Neuronal stem cell (in vitro differentiated cells): Measurements from ENCODE around the gene RCAN1.

Experiments
- DNase-seq: peaks from one replicate; pipeline ENCODE4 v3.0.0-alpha.2; 2013; ENCODE audit warnings: low spot score
- H2AFZ ChIP-seq: one replicate; pipeline ENCODE4 v1.6.1; 2013; ENCODE audit warnings: mild to moderate bottlenecking, low read length, inconsistent platforms
- H2AK5ac ChIP-seq: 2 replicates; pipeline ENCODE4 v1.6.1; 2013; ENCODE audit warnings: low read depth, mild to moderate bottlenecking, inconsistent platforms, low read length, moderate library complexity, mixed read lengths
- H2BK120ac ChIP-seq: 2 replicates; pipeline ENCODE4 v1.6.1; 2013; ENCODE audit warnings: low read depth, mild to moderate bottlenecking, inconsistent platforms, low read length, moderate library complexity, mixed read lengths
- H2BK12ac ChIP-seq: one replicate; pipeline ENCODE4 v1.6.1; 2013; ENCODE audit warnings: low read length, inconsistent platforms
- H2BK15ac ChIP-seq: 2 replicates; pipeline ENCODE4 v1.6.1; 2013; ENCODE audit warnings: mild to moderate bottlenecking, low read length, inconsistent platforms, mixed read lengths
- H2BK5ac ChIP-seq: one replicate; pipeline ENCODE4 v1.6.1; 2013; ENCODE audit warnings: inconsistent platforms, mild to moderate bottlenecking, low read length, moderate library complexity
- H3K14ac ChIP-seq: one replicate; pipeline ENCODE4 v1.6.1; 2013; ENCODE audit warnings: low read length, inconsistent platforms
- H3K18ac ChIP-seq: 2 replicates; pipeline ENCODE4 v1.6.1; 2013; ENCODE audit warnings: low read length, inconsistent platforms
- H3K23ac ChIP-seq: 2 replicates; pipeline ENCODE4 v1.6.1; 2013; ENCODE audit warnings: low read depth, mild to moderate bottlenecking, mixed read lengths, low read length, inconsistent platforms; ENCODE audit not compliant: poor library complexity
- H3K27ac ChIP-seq: replicated peaks from 3 replicates; pipeline ENCODE4 v1.5.1; 2013; ENCODE audit warnings: low read length, inconsistent platforms
- H3K27me3 ChIP-seq, 3 experiments: 2 replicates each; pipeline ENCODE4 v1.6.1; 2013; ENCODE audit warnings: low read length in 3 of 3, mild to moderate bottlenecking in 2 of 3, inconsistent platforms in 1 of 3, low read depth in 1 of 3, mixed read lengths in 1 of 3, moderate library complexity in 1 of 3; ENCODE audit not compliant: control insufficient read depth in 3 of 3, insufficient read depth in 3 of 3
- H3K36me3 ChIP-seq, 2 donors: replicated peaks in 1 of 2; 2 replicates each; pipeline ENCODE4 v1.6.1; 2013; ENCODE audit warnings: low read length in 2 of 2; ENCODE audit not compliant: control insufficient read depth in 2 of 2, insufficient read depth in 2 of 2
- H3K4ac ChIP-seq: 2 replicates; pipeline ENCODE4 v1.6.1; 2013; ENCODE audit warnings: inconsistent platforms, mild to moderate bottlenecking, low read length, moderate library complexity
- H3K4me1 ChIP-seq, 2 donors: 1 replicate in 1 of 2; 2 replicates in 1 of 2; pipeline ENCODE4 v1.6.1; 2013; ENCODE audit warnings: low read length in 2 of 2, low read depth in 1 of 2; ENCODE audit not compliant: control insufficient read depth in 2 of 2, insufficient read depth in 1 of 2
- H3K4me2 ChIP-seq: one replicate; pipeline ENCODE4 v1.6.1; 2013; ENCODE audit warnings: mild to moderate bottlenecking, low read length, inconsistent platforms; ENCODE audit not compliant: insufficient read depth, poor library complexity, severe bottlenecking
- H3K4me3 ChIP-seq, 2 donors: 2 replicates each; pipeline ENCODE4 v1.5.1; 2013; ENCODE audit warnings: low read length in 2 of 2, mild to moderate bottlenecking in 2 of 2, inconsistent platforms in 1 of 2, moderate library complexity in 1 of 2
- H3K79me1 ChIP-seq: one replicate; pipeline ENCODE4 v1.6.1; 2013; ENCODE audit warnings: low read depth, mild to moderate bottlenecking, inconsistent platforms, low read length, moderate library complexity
- H3K9ac ChIP-seq: one replicate; pipeline ENCODE4 v1.6.1; 2013; ENCODE audit warnings: mild to moderate bottlenecking, low read depth, low read length, inconsistent platforms; ENCODE audit not compliant: poor library complexity
- H3K9me3 ChIP-seq, 2 donors: replicated peaks in 1 of 2; 2 replicates each; pipeline versions ENCODE3 to v1.6.1; 2013; ENCODE audit warnings: low read length in 2 of 2, mild to moderate bottlenecking in 2 of 2, inconsistent platforms in 1 of 2, low read depth in 1 of 2, mixed read lengths in 1 of 2, moderate library complexity in 1 of 2; ENCODE audit not compliant: control insufficient read depth in 2 of 2, insufficient read depth in 1 of 2
- H4K8ac ChIP-seq: one replicate; pipeline ENCODE4 v1.6.1; 2013; ENCODE audit warnings: low read depth, mild to moderate bottlenecking, inconsistent platforms, low read length, moderate library complexity
- H4K91ac ChIP-seq: one replicate; pipeline ENCODE4 v1.6.1; 2013; ENCODE audit warnings: low read length, low read depth, mild to moderate bottlenecking, inconsistent platforms; ENCODE audit not compliant: poor library complexity
- WGBS, 2 donors: extraction: QIAGEN DNeasy Blood & Tissue Kit; methylation state at CpG; one replicate each; pipeline ENCODE4 v1.1.7; 2013; ENCODE audit warnings: missing lambda C conversion rate in 2 of 2, mixed read lengths in 1 of 2; ENCODE audit not compliant: insufficient read length in 2 of 2, insufficient replicate concordance in 1 of 2; ENCODE audit errors: extremely low coverage in 2 of 2; 5-methylcytosine and 5-hydroxymethylcytosine counted together

Gene RCAN1

DNA sequence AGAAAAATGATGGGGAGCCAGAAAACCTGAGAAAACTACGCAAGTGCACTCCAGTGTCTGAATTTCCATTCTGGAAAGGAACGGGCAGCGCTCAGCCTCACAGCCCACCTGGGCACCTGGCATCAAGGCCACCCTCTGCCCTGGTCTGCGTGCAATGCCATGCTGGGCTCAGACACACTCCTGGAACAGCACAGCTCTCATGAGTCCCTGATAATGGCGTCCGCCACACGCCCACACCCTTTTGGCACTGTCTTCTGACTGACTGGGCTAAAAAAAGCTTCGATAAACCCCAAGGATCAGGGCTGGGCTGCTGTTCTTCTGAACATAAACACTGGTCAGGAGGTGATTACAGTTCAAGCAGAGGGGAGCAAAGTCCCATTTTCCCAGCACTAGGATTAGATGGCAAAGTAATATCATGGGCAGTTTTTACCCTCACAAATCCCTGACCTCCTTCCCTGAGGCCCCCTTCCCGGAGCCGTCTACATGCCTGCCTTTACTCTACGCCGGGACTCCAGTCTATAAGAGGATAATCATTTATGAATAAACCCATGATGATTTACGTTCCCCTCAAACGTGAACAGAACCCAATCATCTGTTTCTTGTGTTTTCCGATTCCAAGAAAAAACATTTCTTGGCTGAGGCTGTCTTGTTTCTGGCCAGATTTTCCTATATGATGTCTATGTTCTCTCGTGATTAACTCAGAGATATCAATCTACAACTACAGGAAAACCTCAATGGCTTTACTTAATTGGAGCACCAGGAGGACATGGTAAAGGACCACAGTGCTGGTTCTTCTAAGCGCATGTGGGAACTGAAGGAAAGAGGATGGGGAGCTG lies 22.6 kb downstream of the RCAN1 start:
- H2BK15ac ChIP-seq, result no peak overlapping the region
- no peak overlapping the region for H4K91ac ChIP-seq
- no peak overlapping the region for H2AK5ac ChIP-seq
- no peaks in the 10 kb centered on the region for H3K79me1 ChIP-seq
- no peak overlapping the region for H2BK12ac ChIP-seq
- no peak for DNase-seq
- H3K4me3 ChIP-seq, result no peak overlapping the region
- no CpG with 5 or more reads among the region's 17 CpGs for WGBS, 2 donors
- H3K9me3 ChIP-seq, result no peaks in the 10 kb centered on the region
- no peak overlapping the region for H3K9ac ChIP-seq
- no peak overlapping the region for H2BK5ac ChIP-seq
- H3K14ac ChIP-seq, result no peak overlapping the region
- H3K27me3 ChIP-seq, result no peaks in the 10 kb centered on the region
- peak overlapping the region; percentile 38 for H3K23ac ChIP-seq
- no peak overlapping the region for H4K8ac ChIP-seq
- H2BK120ac ChIP-seq, result no peak overlapping the region
- no peak overlapping the region for H3K27ac ChIP-seq
- H3K4me1 ChIP-seq, result no peaks in the 10 kb centered on the region
- no peak overlapping the region for H3K4ac ChIP-seq
- no peak overlapping the region for H2AFZ ChIP-seq
- H3K4me2 ChIP-seq, result no peak overlapping the region
- peak overlapping the region; percentile 67 for H3K18ac ChIP-seq
- no peaks in the 10 kb centered on the region for H3K36me3 ChIP-seq

DNA sequence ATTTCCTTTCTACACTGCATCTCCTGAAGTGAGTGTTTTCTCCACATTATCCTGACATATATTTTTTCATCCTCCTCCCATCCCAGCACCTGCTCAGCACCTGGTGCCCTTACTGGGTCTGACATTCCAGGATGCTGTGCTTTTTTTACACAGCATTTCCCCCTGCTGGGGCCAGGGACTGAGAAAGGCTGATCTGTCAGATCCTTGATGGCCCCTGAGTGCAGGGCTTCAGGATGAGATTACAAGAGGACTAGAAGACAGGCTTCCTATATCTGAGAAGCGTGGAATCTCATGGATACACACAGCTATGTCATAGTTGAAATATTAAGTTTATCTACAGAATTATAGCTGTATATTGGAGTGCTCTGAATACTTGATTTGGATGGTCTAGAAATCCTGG lies 24.4 kb downstream of the RCAN1 start:
- no CpG with 5 or more reads among the region's 1 CpG for WGBS, 2 donors
- no peak overlapping the region for H2AK5ac ChIP-seq
- H3K23ac ChIP-seq, result no peak overlapping the region
- H3K4me2 ChIP-seq, result no peak overlapping the region
- no peak for DNase-seq
- H3K27me3 ChIP-seq, result no peaks in the 10 kb centered on the region
- no peak overlapping the region for H2BK5ac ChIP-seq
- no peak overlapping the region for H4K8ac ChIP-seq
- H3K9ac ChIP-seq, result no peak overlapping the region
- H2BK15ac ChIP-seq, result no peak overlapping the region
- no peak overlapping the region for H3K18ac ChIP-seq
- H3K27ac ChIP-seq, result no peak overlapping the region
- no peaks in the 10 kb centered on the region for H3K9me3 ChIP-seq
- no peak overlapping the region for H2BK120ac ChIP-seq
- no peak overlapping the region for H2AFZ ChIP-seq
- H4K91ac ChIP-seq, result no peak overlapping the region
- no peak overlapping the region for H2BK12ac ChIP-seq
- H3K4ac ChIP-seq, result no peak overlapping the region
- H3K79me1 ChIP-seq, result no peaks in the 10 kb centered on the region
- no peaks in the 10 kb centered on the region for H3K4me1 ChIP-seq
- H3K4me3 ChIP-seq, result no peak overlapping the region
- no peak overlapping the region for H3K14ac ChIP-seq
- H3K36me3 ChIP-seq, result no peaks in the 10 kb centered on the region

DNA sequence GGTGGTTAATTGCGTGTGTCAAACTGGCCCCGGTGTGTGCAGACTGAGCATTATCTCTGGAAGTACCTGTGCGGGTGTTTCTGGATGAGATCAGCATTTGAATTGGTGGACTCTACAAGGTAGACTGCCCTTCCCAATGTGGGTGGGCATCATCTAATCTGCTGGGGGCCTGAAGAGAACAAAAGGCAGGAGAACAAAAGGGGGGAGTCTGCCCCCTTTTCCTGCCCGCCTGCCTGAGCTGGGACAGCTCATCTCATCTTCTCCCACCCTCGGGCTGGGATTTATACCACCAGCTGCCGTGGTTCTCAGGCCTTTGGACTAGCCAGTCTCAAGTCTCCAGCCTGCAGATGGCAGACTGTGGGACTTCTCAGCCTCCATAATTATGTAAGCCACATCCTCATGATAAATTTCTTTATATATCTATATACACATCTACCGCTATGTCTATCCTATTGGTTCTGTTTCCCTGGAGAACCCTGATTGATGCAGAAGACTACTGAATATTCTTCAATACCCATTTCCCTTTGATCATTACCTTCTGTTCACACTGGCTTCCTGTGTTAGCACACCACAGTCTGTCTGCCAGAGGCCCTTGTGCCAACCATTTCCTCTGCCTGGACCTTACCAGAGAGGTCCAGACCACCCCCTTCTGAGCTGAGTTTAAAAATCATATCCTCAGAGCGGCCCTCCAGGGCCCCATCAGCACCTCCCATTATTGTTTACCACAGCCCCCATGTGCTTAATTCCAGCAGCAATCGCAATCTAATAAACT lies 25.2 kb downstream of the RCAN1 start:
- Histone ChIP-seq H3K23ac (no peak overlapping the region), H2BK120ac (no peak overlapping the region), H3K36me3 (no peaks in the 10 kb centered on the region), H3K79me1 (no peaks in the 10 kb centered on the region), H3K4me3 (no peak overlapping the region), H2AK5ac (no peak overlapping the region), H3K9ac (no peak overlapping the region), H3K9me3 (no peaks in the 10 kb centered on the region), H3K18ac (no peak overlapping the region), H3K27me3 (no peaks in the 10 kb centered on the region), H3K4me1 (no peaks in the 10 kb centered on the region), H2BK12ac (no peak overlapping the region), H2AFZ (no peak overlapping the region), H2BK5ac (no peak overlapping the region), H2BK15ac (no peak overlapping the region), H4K8ac (no peak overlapping the region), H3K14ac (no peak overlapping the region), H4K91ac (no peak overlapping the region), H3K4ac (no peak overlapping the region), H3K4me2 (no peak overlapping the region), H3K27ac (no peak overlapping the region)
- DNase-seq, result no peak
- no CpG with 5 or more reads among the region's 9 CpGs for WGBS, 2 donors

DNA sequence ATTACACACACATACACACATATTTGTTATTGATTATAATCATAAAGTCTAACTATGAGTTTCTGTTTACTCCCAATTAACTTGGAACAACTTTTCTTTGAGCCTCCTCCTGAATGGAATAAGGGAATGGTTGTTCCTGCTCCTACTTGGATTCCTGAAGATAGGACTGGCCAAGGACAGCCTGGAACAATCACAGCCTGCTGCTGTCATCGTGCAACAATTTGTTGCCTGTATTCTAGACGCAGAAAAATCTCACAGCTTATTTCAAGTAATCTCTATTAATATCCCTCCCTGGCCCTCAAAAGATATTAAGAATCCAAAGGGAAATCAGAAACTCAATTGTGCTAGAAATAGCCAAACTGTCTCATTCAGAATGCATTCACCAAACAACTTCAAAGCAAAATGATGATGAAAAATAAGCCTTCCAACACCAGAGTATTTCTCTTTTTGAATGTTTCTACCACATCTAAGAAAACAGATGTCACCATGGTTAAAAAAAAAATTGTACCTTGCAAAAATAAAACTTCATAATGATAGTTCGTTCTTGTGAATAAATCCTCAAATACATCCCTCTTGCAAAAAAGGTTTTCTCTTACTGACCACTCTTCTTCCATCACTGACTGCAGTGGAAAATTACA lies 30.9 kb downstream of the RCAN1 start:
- Histone ChIP-seq H2BK15ac (no peak overlapping the region), H2BK5ac (no peak overlapping the region), H3K79me1 (no peaks in the 10 kb centered on the region), H2AK5ac (no peak overlapping the region), H3K4me1 (peaks cover 0 to 5% of the 10 kb centered on the region in 2 donors), H2BK12ac (no peak overlapping the region), H2AFZ (no peak overlapping the region), H3K36me3 (no peaks in the 10 kb centered on the region), H3K9me3 (no peaks in the 10 kb centered on the region), H3K4ac (no peak overlapping the region), H2BK120ac (no peak overlapping the region), H3K27me3 (no peaks in the 10 kb centered on the region), H3K9ac (no peak overlapping the region), H4K8ac (no peak overlapping the region), H3K4me3 (no peak overlapping the region), H3K23ac (no peak overlapping the region), H4K91ac (no peak overlapping the region), H3K18ac (no peak overlapping the region), H3K14ac (no peak overlapping the region), H3K4me2 (no peak overlapping the region), H3K27ac (no peak overlapping the region)
- no peak for DNase-seq
- WGBS, 2 donors, result no CpG with 5 or more reads among the region's 3 CpGs
